Memory B cell (primary cell): ENCODE data around the gene TSHZ2.
A peak's percentile ranks its signal among the peaks of the same experiment; 100 is the strongest.

Experiments
- ATAC-seq: fragments of 150-1000 bp; cut with Tn5 transposase; 2 replicates; pipeline ENCODE4 v1.10.0; 2021; ENCODE audit warnings: low read depth, mild to moderate bottlenecking, moderate library complexity
- DNase-seq, 2 donors: peaks; one replicate each; pipeline ENCODE4 v3.0.0; 2022; ENCODE audit warnings: low spot score in 2 of 2
- H3K27ac Mint-ChIP-seq: one replicate; pipeline ENCODE4 v1.8.0; 2022; ENCODE audit warnings: mild to moderate bottlenecking, moderate library complexity, mixed read lengths
- H3K27me3 Mint-ChIP-seq: one replicate; pipeline ENCODE4 v1.8.0; 2022; ENCODE audit warnings: mixed read lengths
- H3K36me3 Mint-ChIP-seq: one replicate; pipeline ENCODE4 v1.8.0; 2022; ENCODE audit warnings: mild to moderate bottlenecking, mixed read lengths
- H3K4me1 Mint-ChIP-seq: one replicate; pipeline ENCODE4 v1.8.0; 2022; ENCODE audit warnings: mixed read lengths
- H3K4me3 Mint-ChIP-seq: one replicate; pipeline ENCODE4 v1.8.0; 2022; ENCODE audit warnings: mild to moderate bottlenecking, moderate library complexity, mixed read lengths
- H3K9me3 Mint-ChIP-seq: one replicate; pipeline ENCODE4 v1.8.0; 2022; ENCODE audit warnings: mixed read lengths

TSHZ2 gene

DNA sequence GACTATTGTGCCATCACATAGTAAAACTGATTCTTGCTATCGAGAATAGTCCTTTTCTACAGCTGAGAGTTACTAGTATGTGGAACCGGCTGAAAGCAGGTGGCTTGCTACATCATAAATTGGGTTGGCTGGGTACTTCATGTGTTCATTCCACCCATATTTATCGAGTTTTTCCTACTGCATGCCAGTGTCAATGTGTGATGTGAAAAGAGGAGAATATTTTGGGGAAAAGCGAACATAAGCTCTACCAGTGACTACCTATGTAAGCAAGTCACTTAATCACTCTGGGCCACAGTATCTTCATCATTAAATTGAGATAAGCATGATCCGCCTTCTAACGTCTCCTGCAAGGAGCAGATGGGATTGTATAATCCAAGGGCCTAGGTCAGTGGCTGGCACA lies 61.0 kb downstream of the TSHZ2 start:
- Mint-ChIP-seq H3K27me3 (peaks cover 6% of the 10 kb centered on the region), H3K27ac (no peak overlapping the region), H3K36me3 (no peaks in the 10 kb centered on the region), H3K9me3 (no peaks in the 10 kb centered on the region), H3K4me3 (no peak overlapping the region), H3K4me1 (peaks cover 7% of the 10 kb centered on the region)
- ATAC-seq: no peak
- no peak for DNase-seq

DNA sequence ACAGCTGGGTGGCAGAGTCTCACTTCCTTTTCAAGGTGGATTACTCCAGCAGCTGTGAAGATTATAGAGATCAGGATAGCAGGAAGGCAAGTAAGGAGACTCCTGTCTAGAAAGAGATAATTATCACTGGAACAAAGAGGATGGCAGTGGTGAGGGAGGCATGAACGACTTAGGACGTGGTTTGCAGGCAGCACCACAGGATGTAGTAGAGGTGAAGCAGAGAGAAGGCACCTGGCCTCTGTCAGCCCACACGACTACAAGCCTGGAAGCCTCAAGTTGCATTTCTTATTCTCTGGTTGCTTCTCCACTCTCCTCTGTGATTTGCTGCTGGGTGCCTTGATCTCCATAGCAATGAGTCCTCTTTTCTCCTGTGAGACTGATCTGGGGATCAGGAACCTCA lies 62.7 kb downstream of the TSHZ2 start:
- H3K4me1 Mint-ChIP-seq: peaks cover 7% of the 10 kb centered on the region
- no peaks in the 10 kb centered on the region for H3K9me3 Mint-ChIP-seq
- H3K36me3 Mint-ChIP-seq: no peaks in the 10 kb centered on the region
- no peak overlapping the region for H3K27ac Mint-ChIP-seq
- ATAC-seq: no peak
- H3K27me3 Mint-ChIP-seq: peaks cover 3% of the 10 kb centered on the region
- H3K4me3 Mint-ChIP-seq: no peak overlapping the region
- DNase-seq: no peak

DNA sequence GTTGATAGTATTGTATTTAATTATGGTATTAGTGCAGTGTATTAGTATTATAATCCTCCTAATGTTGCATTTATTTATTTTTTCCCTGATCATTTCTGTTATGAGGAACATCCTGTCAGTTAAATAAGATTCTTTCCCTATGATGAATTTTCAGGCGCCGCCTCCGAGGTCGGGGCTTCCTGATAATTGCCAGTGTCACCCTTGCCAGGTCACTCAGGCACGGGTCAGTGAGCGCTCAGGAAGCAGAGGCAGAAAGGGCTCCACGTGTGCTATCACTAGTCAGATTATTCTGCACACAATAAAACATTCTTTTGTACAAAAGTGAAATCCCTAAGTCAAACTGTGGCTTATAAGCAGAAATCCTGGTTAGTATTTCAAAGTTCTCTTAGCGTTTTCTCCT lies 64.8 kb downstream of the TSHZ2 start:
- ATAC-seq (no peak), DNase-seq (no peak)
- Mint-ChIP-seq H3K4me1 (peaks cover 14% of the 10 kb centered on the region), H3K9me3 (no peaks in the 10 kb centered on the region), H3K36me3 (no peaks in the 10 kb centered on the region), H3K27me3 (no peaks in the 10 kb centered on the region), H3K4me3 (no peak overlapping the region), H3K27ac (no peak overlapping the region)

DNA sequence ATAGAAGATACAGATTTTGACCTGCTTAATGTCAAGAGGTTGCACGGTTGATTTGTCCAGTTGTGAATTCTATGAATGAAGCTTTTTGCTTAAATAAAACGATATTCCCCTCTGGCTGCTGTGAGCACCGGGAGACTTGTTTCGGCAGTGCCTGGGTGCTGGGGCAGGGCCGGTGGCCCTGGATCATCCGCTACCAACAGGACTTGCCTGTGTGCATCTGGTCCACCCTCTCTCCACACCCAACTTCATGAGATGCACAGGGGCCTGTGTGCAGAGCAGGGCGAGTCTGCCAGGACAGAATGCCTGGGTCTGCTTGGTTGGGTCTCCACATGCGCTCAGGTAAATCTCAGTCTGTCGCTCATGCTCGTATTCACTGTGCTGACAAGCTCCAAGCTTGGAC lies 65.5 kb downstream of the TSHZ2 start:
- Mint-ChIP-seq H3K4me3 (no peak overlapping the region), H3K27ac (no peak overlapping the region), H3K4me1 (peaks cover 14% of the 10 kb centered on the region), H3K36me3 (no peaks in the 10 kb centered on the region), H3K27me3 (no peaks in the 10 kb centered on the region), H3K9me3 (no peaks in the 10 kb centered on the region)
- no peak for DNase-seq
- no peak for ATAC-seq

DNA sequence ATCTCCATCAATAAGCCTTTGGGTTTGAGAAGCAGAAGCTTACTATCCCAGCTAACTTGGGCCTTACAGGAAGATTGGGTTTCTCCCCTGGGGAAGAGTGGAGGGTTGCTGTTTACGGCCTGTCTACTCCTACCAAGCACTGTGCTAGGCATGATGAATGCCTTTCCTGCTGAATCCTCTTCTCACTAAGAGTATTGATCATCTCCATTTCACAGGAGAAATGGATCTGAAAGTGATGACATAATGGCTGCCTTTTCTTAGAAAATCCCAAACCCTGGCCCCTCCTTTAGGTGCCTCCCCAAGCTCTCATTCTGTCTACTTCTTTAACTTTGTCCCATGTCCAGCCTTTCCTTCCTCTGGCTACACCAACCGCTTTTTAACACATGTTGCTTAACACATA lies 66.1 kb downstream of the TSHZ2 start:
- no peak for ATAC-seq

DNA sequence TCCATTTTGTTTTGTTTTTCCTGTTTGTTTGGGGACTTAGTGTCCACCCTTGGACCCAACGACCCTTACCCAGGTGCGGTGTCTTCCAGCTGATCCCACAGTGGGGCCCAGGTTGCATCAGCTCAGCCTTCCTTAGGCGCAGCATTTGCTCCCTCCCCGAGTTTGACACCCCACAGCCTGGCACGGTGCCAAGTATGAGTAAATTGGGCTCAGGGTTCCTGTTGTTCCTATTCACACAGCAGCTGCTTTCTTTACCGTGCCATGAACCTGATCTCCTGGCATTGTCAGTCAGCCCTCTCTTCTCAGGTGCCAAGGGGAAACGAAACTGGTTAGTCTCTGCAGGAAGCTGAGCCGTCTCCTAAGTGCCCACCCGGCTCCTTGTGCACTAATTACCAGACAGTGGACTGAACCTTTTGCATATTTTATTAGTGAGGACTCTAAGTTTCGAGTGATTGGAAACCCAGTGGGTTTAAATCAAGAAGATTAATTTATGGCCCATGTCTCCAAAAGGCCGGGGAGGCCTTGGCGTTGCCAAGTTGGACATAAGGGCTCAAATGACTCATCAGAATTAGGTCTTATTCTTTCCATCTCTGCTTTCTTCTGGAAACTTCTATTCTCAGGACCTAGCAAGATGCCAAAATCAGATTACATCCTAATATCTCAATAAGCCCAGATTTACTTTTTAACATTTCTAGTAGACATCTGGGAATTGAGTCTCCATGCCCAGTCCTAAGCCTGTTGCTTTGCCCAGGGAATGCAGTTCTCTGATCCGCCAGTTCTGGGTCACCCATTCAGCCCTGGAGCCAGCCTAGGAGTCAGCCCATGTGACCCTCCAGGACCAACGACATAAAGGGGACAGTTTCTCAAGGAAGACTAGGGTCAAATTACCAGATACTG lies 68.8 kb downstream of the TSHZ2 start:
- Mint-ChIP-seq H3K4me3 (no peak overlapping the region), H3K27me3 (peaks cover 2% of the 10 kb centered on the region), H3K4me1 (peaks cover 12% of the 10 kb centered on the region), H3K27ac (no peak overlapping the region), H3K36me3 (no peaks in the 10 kb centered on the region), H3K9me3 (no peaks in the 10 kb centered on the region)
- ATAC-seq (peak; percentile 53), DNase-seq (no peak)

More for the DNA sequence above, 66.1 kb downstream of the TSHZ2 start:
- no peak overlapping the region for H3K27ac Mint-ChIP-seq
- DNase-seq: no peak
- no peaks in the 10 kb centered on the region for H3K27me3 Mint-ChIP-seq
- peaks cover 14% of the 10 kb centered on the region for H3K4me1 Mint-ChIP-seq
- H3K4me3 Mint-ChIP-seq: no peak overlapping the region
- no peaks in the 10 kb centered on the region for H3K9me3 Mint-ChIP-seq
- H3K36me3 Mint-ChIP-seq: no peaks in the 10 kb centered on the region

DNA sequence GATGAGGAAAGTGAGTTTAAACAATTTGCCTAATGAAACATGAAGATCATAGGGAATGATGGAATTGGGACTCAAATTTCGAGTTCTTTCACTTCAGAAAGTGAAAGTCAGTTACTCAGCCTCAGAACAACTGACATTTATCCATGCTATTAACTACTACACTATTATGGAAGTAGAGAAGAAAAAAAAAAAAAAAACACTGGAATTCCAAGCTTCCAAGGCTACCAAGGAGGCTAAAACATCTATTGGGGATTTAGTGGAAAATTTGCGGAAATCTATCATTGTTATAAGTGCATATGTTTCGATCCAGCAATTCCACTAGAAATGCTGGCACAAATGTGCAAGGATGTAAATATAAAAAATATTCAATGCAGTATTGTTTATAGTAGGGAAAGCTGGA lies 70.4 kb downstream of the TSHZ2 start:
- peaks cover 2% of the 10 kb centered on the region for H3K27me3 Mint-ChIP-seq
- no peak for ATAC-seq
- peaks cover 12% of the 10 kb centered on the region for H3K4me1 Mint-ChIP-seq
- H3K27ac Mint-ChIP-seq: no peak overlapping the region
- DNase-seq: no peak
- H3K9me3 Mint-ChIP-seq: peaks cover 3% of the 10 kb centered on the region
- H3K36me3 Mint-ChIP-seq: no peaks in the 10 kb centered on the region
- no peak overlapping the region for H3K4me3 Mint-ChIP-seq

DNA sequence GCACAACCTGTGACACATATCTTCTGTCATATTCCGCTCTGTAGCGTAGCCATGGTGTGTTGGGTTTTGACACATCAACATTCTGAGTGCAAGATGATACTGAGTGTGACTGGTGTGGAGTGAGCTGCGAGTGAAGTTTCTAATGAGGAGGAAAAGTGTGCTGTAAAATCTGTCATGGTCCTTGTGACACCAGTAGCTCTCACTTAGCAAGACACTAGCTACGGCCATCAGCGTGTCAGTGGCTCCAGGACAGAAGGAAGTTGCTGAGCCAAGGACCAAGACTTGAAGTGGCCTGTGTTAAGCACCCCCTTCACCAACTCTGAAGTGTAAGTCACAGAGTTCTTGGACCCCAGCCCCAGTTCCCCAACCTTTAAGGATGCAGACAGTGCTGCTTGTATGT lies 72.1 kb downstream of the TSHZ2 start:
- DNase-seq (no peak), ATAC-seq (no peak)
- Mint-ChIP-seq H3K4me3 (no peak overlapping the region), H3K4me1 (peaks cover 12% of the 10 kb centered on the region), H3K9me3 (peaks cover 6% of the 10 kb centered on the region), H3K27me3 (peaks cover 2% of the 10 kb centered on the region), H3K27ac (no peak overlapping the region), H3K36me3 (no peaks in the 10 kb centered on the region)

DNA sequence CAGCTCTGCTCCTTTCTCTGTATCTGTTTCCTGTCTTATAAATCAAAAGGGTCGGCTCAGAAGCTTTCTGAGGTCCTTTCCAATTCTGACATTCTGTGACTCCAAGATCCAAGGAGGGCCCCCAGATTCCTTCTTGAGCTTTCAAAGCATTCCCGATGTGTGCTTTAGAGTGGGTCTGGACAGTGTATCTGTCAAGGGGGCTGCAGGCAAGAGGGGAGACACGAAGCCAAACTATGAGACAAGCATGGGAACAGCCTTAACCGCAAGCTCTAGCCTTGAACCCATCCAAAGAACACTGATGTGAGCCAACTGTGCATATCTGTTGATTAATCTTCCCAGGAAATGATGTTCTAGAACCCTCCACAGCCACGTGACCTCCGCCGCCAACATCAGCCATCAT lies 73.8 kb downstream of the TSHZ2 start:
- Mint-ChIP-seq H3K9me3 (peaks cover 6% of the 10 kb centered on the region), H3K4me1 (peaks cover 2% of the 10 kb centered on the region), H3K4me3 (no peak overlapping the region), H3K36me3 (no peaks in the 10 kb centered on the region), H3K27me3 (peaks cover 3% of the 10 kb centered on the region), H3K27ac (no peak overlapping the region)
- ATAC-seq: no peak
- DNase-seq: no peak

DNA sequence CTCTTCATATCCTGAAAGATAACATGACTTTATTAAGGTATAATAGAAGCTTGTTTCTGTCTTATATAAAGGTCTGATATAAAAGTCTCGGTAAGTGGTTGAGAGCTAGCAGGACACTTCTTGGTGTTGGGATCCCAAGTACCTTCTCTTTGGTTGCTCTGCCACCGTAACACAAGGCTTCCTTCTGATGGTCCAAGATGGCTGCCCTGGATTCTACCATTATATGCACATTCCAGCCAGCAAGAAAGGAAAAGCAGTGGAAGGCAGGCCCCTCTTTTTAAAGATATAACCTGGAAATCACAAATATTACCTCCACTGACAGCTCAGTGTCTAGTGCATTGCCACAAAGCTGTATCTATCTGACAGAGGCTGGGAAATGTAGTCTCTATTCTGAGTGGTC lies 75.0 kb downstream of the TSHZ2 start:
- H3K36me3 Mint-ChIP-seq: no peaks in the 10 kb centered on the region
- no peak overlapping the region for H3K4me3 Mint-ChIP-seq
- H3K27me3 Mint-ChIP-seq: peaks cover 3% of the 10 kb centered on the region
- no peak for ATAC-seq
- peaks cover 6% of the 10 kb centered on the region for H3K9me3 Mint-ChIP-seq
- no peak for DNase-seq
- H3K4me1 Mint-ChIP-seq: peaks cover 2% of the 10 kb centered on the region
- H3K27ac Mint-ChIP-seq: no peak overlapping the region

DNA sequence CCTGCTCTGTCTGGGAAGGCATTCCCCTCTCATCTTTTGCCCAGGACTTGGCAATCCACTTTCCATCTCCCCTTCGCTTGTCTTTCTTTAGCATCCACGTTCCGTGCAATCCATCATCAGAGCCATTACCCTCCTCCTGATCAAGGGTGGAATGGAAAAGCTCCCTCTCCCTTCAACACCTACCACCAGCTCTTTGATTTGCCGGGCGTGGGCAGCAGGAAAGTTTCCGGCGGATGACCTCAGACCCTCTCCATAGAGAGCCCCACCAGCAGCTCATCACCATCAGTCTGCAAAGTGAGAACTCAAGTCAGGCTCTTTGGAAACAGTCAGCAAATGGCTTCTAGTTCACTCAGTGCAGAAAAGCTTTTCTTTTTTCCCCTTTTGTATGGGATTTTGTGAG lies 76.2 kb downstream of the TSHZ2 start:
- Mint-ChIP-seq H3K27me3 (peaks cover 3% of the 10 kb centered on the region), H3K4me1 (peaks cover 2% of the 10 kb centered on the region), H3K27ac (no peak overlapping the region), H3K9me3 (peaks cover 6% of the 10 kb centered on the region), H3K36me3 (no peaks in the 10 kb centered on the region), H3K4me3 (no peak overlapping the region)
- ATAC-seq: no peak
- no peak for DNase-seq

DNA sequence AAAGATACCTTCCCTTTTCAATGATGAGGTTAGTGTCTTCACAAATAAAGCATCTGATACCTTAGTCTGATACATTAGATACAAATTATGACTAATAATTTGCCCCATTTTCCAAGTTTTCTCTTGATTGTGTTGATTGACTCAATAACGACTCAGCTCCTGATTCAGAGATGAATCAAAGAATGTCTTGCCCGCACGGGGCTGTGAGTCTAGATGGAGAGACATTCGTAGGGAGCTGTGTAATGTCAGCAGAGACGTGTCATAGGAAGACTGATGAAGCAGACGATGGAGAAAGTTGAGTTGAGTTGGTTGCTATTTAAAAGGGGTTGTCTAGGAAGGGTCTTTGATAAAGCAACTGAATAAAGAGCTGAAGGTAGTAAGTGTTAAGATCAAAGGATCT lies 78.2 kb downstream of the TSHZ2 start:
- Mint-ChIP-seq H3K4me1 (no peaks in the 10 kb centered on the region), H3K36me3 (no peaks in the 10 kb centered on the region), H3K27ac (no peak overlapping the region), H3K9me3 (peaks cover 6% of the 10 kb centered on the region), H3K4me3 (no peak overlapping the region), H3K27me3 (peaks cover 1% of the 10 kb centered on the region)
- DNase-seq: no peak
- ATAC-seq: no peak

DNA sequence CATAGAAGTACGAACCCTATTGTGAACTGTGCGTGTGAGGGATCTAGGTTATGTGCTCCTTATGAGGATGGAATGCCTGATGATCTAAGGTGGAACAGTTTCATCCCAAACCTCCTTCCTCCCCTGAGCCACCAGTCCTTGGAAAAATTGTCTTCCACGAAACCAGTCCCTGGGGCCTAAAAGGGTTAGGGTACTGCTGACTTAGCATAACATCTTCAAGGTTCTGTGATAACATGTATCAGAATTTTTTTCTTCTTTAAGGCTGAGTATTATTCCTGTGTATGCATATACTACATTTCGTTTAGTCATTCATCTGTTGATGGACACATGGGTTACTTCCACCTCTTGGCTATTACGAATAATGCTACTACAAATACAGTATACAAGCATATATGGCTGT lies 80.2 kb downstream of the TSHZ2 start:
- H3K9me3 Mint-ChIP-seq: peaks cover 3% of the 10 kb centered on the region
- H3K27ac Mint-ChIP-seq: no peak overlapping the region
- H3K4me1 Mint-ChIP-seq: no peaks in the 10 kb centered on the region
- DNase-seq (no peak), ATAC-seq (no peak)
- H3K36me3 Mint-ChIP-seq: no peaks in the 10 kb centered on the region
- peaks cover 3% of the 10 kb centered on the region for H3K27me3 Mint-ChIP-seq
- no peak overlapping the region for H3K4me3 Mint-ChIP-seq

DNA sequence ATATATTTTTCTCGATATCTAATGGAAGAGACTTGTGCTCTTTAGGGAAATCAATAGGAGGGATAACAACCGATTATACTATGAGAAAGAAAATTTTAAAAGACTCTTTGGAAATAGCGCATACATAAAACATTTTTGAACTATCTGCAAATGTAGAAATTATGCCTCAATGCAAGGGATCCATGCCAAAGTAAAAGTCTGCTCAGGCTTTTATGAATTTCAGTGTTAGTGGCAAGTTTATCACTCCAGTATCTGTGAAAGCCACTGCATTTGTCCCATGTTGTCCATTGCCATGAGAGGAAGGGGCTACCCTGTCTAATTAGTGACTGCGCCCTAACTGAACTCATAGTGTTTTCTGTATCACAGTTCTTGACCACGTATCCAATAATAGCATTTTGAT lies 81.4 kb downstream of the TSHZ2 start:
- Mint-ChIP-seq H3K36me3 (no peaks in the 10 kb centered on the region), H3K4me3 (no peak overlapping the region), H3K27me3 (peaks cover 3% of the 10 kb centered on the region), H3K9me3 (no peaks in the 10 kb centered on the region), H3K27ac (no peak overlapping the region), H3K4me1 (no peaks in the 10 kb centered on the region)
- no peak for ATAC-seq
- no peak for DNase-seq
